Measurements from ENCODE around the gene GFRA1.

The GFRA1 gene

GRCh38 chr10:116289652-116290051 is 16.6 kb upstream of the GFRA1 start:
- no peak overlapping the region for H3K4me3 ChIP-seq (ENCODE audit: low read length)
- H3K27me3 ChIP-seq (ENCODE audit: control insufficient read depth, insufficient read depth, low read length), result no peaks in the 10 kb centered on the region
- H3K9ac ChIP-seq (ENCODE audit: low read length), result no peak overlapping the region
- H3K4me1 ChIP-seq (ENCODE audit: control insufficient read depth, insufficient read depth, low read length), result no peaks in the 10 kb centered on the region
- no peak overlapping the region for H3K27ac ChIP-seq (ENCODE audit: low read depth, low read length)
- H3K36me3 ChIP-seq (ENCODE audit: control insufficient read depth, insufficient read depth, low read length), result no peaks in the 10 kb centered on the region

- no peaks in the 10 kb centered on the region for H3K4me1 ChIP-seq (ENCODE audit: control insufficient read depth, insufficient read depth, low read length)
- H3K9ac ChIP-seq (ENCODE audit: low read length), result no peak overlapping the region
- H3K36me3 ChIP-seq (ENCODE audit: control insufficient read depth, insufficient read depth, low read length), result no peaks in the 10 kb centered on the region
- H3K4me3 ChIP-seq (ENCODE audit: low read length), result no peak overlapping the region
- no peaks in the 10 kb centered on the region for H3K27me3 ChIP-seq (ENCODE audit: control insufficient read depth, insufficient read depth, low read length)
- H3K27ac ChIP-seq (ENCODE audit: low read depth, low read length), result no peak overlapping the region
Measured at GRCh38 chr10:116287906-116288501, 15.0 kb upstream of the GFRA1 start.

DNA sequence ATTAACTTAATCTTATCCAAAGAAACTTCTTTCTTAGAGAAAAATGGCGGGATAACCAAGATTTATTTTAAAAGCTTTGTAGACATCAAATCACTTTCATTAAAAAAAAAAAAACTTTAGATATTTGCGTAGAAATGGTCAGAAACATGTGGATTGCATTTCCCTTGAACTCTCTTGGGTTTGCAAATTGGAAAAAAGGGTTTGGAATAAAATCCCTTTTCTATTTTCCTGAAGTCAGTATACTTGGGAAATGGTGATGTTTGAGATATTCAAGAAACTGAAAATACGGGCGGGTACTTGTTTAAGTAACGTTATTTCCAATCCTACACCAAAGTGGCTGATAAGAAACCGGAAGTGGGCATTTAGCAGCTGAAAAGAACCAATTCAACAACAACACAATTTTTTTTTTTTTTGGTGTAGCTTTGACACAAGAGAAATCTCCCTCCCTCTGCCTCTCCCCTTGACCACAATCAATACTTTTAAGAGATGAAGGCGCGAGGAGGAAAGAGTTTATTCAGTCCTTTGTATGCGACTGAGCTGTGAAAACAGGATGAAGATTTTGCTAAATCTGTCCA is 13.7 kb upstream of the GFRA1 start:
- Histone ChIP-seq H3K4me3 (ENCODE audit: low read length) (no peak overlapping the region), H3K36me3 (ENCODE audit: control insufficient read depth, insufficient read depth, low read length) (no peaks in the 10 kb centered on the region), H3K4me1 (ENCODE audit: control insufficient read depth, insufficient read depth, low read length) (no peaks in the 10 kb centered on the region), H3K9ac (ENCODE audit: low read length) (no peak overlapping the region), H3K27me3 (ENCODE audit: control insufficient read depth, insufficient read depth, low read length) (no peaks in the 10 kb centered on the region), H3K27ac (ENCODE audit: low read depth, low read length) (no peak overlapping the region)

GRCh38 chr10:116281775-116282174 is 8.8 kb upstream of the GFRA1 start:
- Histone ChIP-seq H3K9ac (ENCODE audit: low read length) (no peak overlapping the region), H3K36me3 (ENCODE audit: control insufficient read depth, insufficient read depth, low read length) (no peaks in the 10 kb centered on the region), H3K27ac (ENCODE audit: low read depth, low read length) (no peak overlapping the region), H3K27me3 (ENCODE audit: control insufficient read depth, insufficient read depth, low read length) (no peaks in the 10 kb centered on the region), H3K4me3 (ENCODE audit: low read length) (no peak overlapping the region), H3K4me1 (ENCODE audit: control insufficient read depth, insufficient read depth, low read length) (no peaks in the 10 kb centered on the region)

DNA sequence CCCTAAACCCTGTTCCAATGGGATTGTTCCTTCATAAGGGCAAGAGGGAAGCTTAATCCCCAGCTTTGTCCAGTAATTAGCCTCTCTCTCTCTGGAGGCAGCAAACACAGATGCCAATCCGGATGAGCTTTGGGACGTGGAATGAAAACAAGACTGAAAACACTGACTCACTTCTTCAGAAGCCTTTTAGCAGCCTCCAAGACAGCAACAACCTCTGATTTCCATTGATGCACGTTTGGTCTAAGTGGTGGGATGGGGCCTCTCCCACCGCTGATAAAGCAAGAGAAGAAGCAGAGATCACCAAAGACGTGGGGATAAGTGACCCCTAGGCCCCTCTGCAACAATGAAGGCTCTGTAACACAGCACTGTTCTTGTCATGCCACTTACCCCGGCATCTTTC is 5.8 kb upstream of the GFRA1 start:
- Histone ChIP-seq H3K9ac (ENCODE audit: low read length) (no peak overlapping the region), H3K4me1 (ENCODE audit: control insufficient read depth, insufficient read depth, low read length) (no peaks in the 10 kb centered on the region), H3K27me3 (ENCODE audit: control insufficient read depth, insufficient read depth, low read length) (peaks cover 3% of the 10 kb centered on the region), H3K27ac (ENCODE audit: low read depth, low read length) (no peak overlapping the region), H3K4me3 (ENCODE audit: low read length) (no peak overlapping the region), H3K36me3 (ENCODE audit: control insufficient read depth, insufficient read depth, low read length) (no peaks in the 10 kb centered on the region)

- Histone ChIP-seq H3K4me3 (ENCODE audit: low read length) (no peak overlapping the region), H3K27me3 (ENCODE audit: control insufficient read depth, insufficient read depth, low read length) (peaks cover 4% of the 10 kb centered on the region)
Measured at GRCh38 chr10:116276981-116277380, 4.0 kb upstream of the GFRA1 start.

GRCh38 chr10:116274064-116274904 is 1.3 kb upstream of the GFRA1 start:
- Histone ChIP-seq H3K27ac (ENCODE audit: low read depth, low read length) (peak overlapping the region; percentile 71), H3K9ac (ENCODE audit: low read length) (no peak overlapping the region), H3K27me3 (ENCODE audit: control insufficient read depth, insufficient read depth, low read length) (peaks cover 4% of the 10 kb centered on the region), H3K36me3 (ENCODE audit: control insufficient read depth, insufficient read depth, low read length) (no peaks in the 10 kb centered on the region), H3K4me1 (ENCODE audit: control insufficient read depth, insufficient read depth, low read length) (no peaks in the 10 kb centered on the region), H3K4me3 (ENCODE audit: low read length) (peak overlapping the region; percentile 72)

More at GRCh38 chr10:116276981-116277380, 4.0 kb upstream of the GFRA1 start:
- Histone ChIP-seq H3K9ac (ENCODE audit: low read length) (no peak overlapping the region), H3K27ac (ENCODE audit: low read depth, low read length) (no peak overlapping the region), H3K4me1 (ENCODE audit: control insufficient read depth, insufficient read depth, low read length) (no peaks in the 10 kb centered on the region), H3K36me3 (ENCODE audit: control insufficient read depth, insufficient read depth, low read length) (no peaks in the 10 kb centered on the region)

- peak overlapping the region; percentile 28 for H3K9ac ChIP-seq (ENCODE audit: low read length)
- H3K27me3 ChIP-seq (ENCODE audit: control insufficient read depth, insufficient read depth, low read length), result peaks cover 4% of the 10 kb centered on the region
- H3K4me1 ChIP-seq (ENCODE audit: control insufficient read depth, insufficient read depth, low read length), result no peaks in the 10 kb centered on the region
- H3K4me3 ChIP-seq (ENCODE audit: low read length), result peak overlapping the region; percentile 72
- H3K36me3 ChIP-seq (ENCODE audit: control insufficient read depth, insufficient read depth, low read length), result no peaks in the 10 kb centered on the region
- H3K27ac ChIP-seq (ENCODE audit: low read depth, low read length), result peak overlapping the region; percentile 71
Measured at GRCh38 chr10:116271593-116272439, 1.2 kb downstream of the GFRA1 start.

- Histone ChIP-seq H3K4me3 (ENCODE audit: low read length) (peak overlapping the region; percentile 72), H3K9ac (ENCODE audit: low read length) (no peak overlapping the region), H3K4me1 (ENCODE audit: control insufficient read depth, insufficient read depth, low read length) (no peaks in the 10 kb centered on the region), H3K27ac (ENCODE audit: low read depth, low read length) (peak overlapping the region; percentile 71), H3K36me3 (ENCODE audit: control insufficient read depth, insufficient read depth, low read length) (no peaks in the 10 kb centered on the region), H3K27me3 (ENCODE audit: control insufficient read depth, insufficient read depth, low read length) (peaks cover 2% of the 10 kb centered on the region)
Measured at GRCh38 chr10:116270771-116271592, 2.0 kb downstream of the GFRA1 start.

GRCh38 chr10:116270126-116270770 is 2.8 kb downstream of the GFRA1 start:
- H3K27me3 ChIP-seq (ENCODE audit: control insufficient read depth, insufficient read depth, low read length), result peaks cover 2% of the 10 kb centered on the region
- H3K36me3 ChIP-seq (ENCODE audit: control insufficient read depth, insufficient read depth, low read length), result no peaks in the 10 kb centered on the region
- no peak overlapping the region for H3K9ac ChIP-seq (ENCODE audit: low read length)
- H3K4me1 ChIP-seq (ENCODE audit: control insufficient read depth, insufficient read depth, low read length), result no peaks in the 10 kb centered on the region
- peak overlapping the region; percentile 72 for H3K4me3 ChIP-seq (ENCODE audit: low read length)
- no peak overlapping the region for H3K27ac ChIP-seq (ENCODE audit: low read depth, low read length)

DNA sequence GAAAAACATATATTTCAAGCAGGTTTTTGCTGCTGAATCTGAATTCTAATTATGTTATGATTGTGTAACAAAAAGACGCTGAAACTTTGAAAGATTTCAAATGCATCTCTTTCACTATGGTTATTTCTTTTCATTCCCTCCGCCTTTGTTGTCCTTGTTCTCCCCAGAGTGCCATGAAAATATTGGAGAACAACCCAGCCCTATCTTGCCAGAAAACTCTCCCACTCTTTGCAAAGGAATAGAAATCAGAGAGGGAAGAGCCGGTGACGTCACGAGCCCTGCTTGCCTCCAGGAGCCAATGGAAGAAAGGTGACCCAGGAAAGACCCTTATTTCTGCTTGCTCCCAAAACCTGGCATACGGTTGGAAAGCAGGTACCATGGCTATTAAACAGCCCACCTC is 3.4 kb downstream of the GFRA1 start:
- no peaks in the 10 kb centered on the region for H3K36me3 ChIP-seq (ENCODE audit: control insufficient read depth, insufficient read depth, low read length)
- H3K27me3 ChIP-seq (ENCODE audit: control insufficient read depth, insufficient read depth, low read length), result peaks cover 2% of the 10 kb centered on the region
- H3K4me3 ChIP-seq (ENCODE audit: low read length), result no peak overlapping the region
- no peak overlapping the region for H3K9ac ChIP-seq (ENCODE audit: low read length)
- no peaks in the 10 kb centered on the region for H3K4me1 ChIP-seq (ENCODE audit: control insufficient read depth, insufficient read depth, low read length)
- no peak overlapping the region for H3K27ac ChIP-seq (ENCODE audit: low read depth, low read length)
